SK-N-SH (cell line): ENCODE results near the gene UTY. TPM values are rescaled to one million over a fixed set of nuclear protein-coding genes. Genes with fewer than 3 reads are reported as not detected.

Experiments
- CTCF ChIA-PET: fragments of 300-600, 350-600 bp; formaldehyde crosslinking; extraction: SDS; loops from one replicate; lab custom pipeline; 2021; lab: Yijun Ruan, JAX
- POLR2A ChIA-PET: fragments of 350-600 bp; sonication (Branson Sonifier 250); formaldehyde crosslinking; extraction: SDS; loops from one replicate; lab custom pipeline; 2020; ENCODE audit warnings: antibody characterized with exemption, inconsistent platforms; lab: Yijun Ruan, JAX
- DNase-seq: peaks from one replicate; pipeline ENCODE4 v3.0.0; 2012
- H2AFZ ChIP-seq: fragments of 200-600 bp; sonication (generic); 2 replicates; pipeline ENCODE4 v1.8.1; 2016; ENCODE audit warnings: antibody characterized with exemption, mild to moderate bottlenecking, low read depth
- H3F3A ChIP-seq: fragments of 200-600 bp; sonication (generic); replicated peaks from 2 replicates; pipeline ENCODE3; 2016; ENCODE audit warnings: antibody characterized with exemption, mild to moderate bottlenecking; ENCODE audit not compliant: insufficient read depth
- H3K27ac ChIP-seq, 2 experiments: fragments of 200-500 bp in 1 of 2; fragments of 200-600 bp in 1 of 2; sonication (Bioruptor generic) in 1 of 2; sonication (generic), shearing (Covaris generic) in 1 of 2; 2 replicates each; pipeline versions ENCODE4 v1.5.1 to v1.6.1; 2014 to 2016; ENCODE audit warnings: low read depth in 2 of 2, inconsistent platforms in 1 of 2, low read length in 1 of 2, mild to moderate bottlenecking in 1 of 2, mixed read lengths in 1 of 2
- H3K27me3 ChIP-seq: fragments of 200-600 bp; sonication (generic), shearing (Covaris generic); 2 replicates; pipeline ENCODE4 v1.6.1; 2016; ENCODE audit warnings: mixed run types; ENCODE audit not compliant: insufficient read depth
- H3K36me3 ChIP-seq, 2 experiments: fragments of 200-500 bp in 1 of 2; fragments of 200-600 bp in 1 of 2; sonication (Bioruptor generic) in 1 of 2; sonication (generic) in 1 of 2; replicated peaks in 1 of 2; 2 replicates each; pipeline versions ENCODE3 to v1.5.1; 2014 to 2016; ENCODE audit warnings: low read length in 1 of 2, mild to moderate bottlenecking in 1 of 2; ENCODE audit not compliant: insufficient read depth in 2 of 2, control insufficient read depth in 1 of 2
- H3K4me1 ChIP-seq, 2 experiments: fragments of 200-500 bp in 1 of 2; fragments of 200-600 bp in 1 of 2; sonication (Bioruptor generic) in 1 of 2; sonication (generic), shearing (Covaris generic) in 1 of 2; 2 replicates each; pipeline versions ENCODE4 v1.5.1 to v1.6.1; 2014 to 2016; ENCODE audit warnings: low read depth in 1 of 2, low read length in 1 of 2, mixed run types in 1 of 2; ENCODE audit not compliant: insufficient read depth in 2 of 2, control insufficient read depth in 1 of 2
- H3K4me2 ChIP-seq: fragments of 200-600 bp; sonication (generic), shearing (Covaris generic); 2 replicates; pipeline ENCODE4 v1.6.1; 2017; ENCODE audit warnings: mixed run types
- H3K4me3 ChIP-seq, 2 experiments: fragments of 200-500 bp in 1 of 2; fragments of 200-600 bp in 1 of 2; sonication (Bioruptor generic) in 1 of 2; sonication (generic), shearing (Covaris generic) in 1 of 2; 2 replicates each; pipeline versions ENCODE4 v1.5.1 to v1.8.1; 2014 to 2016; ENCODE audit warnings: low read depth in 2 of 2, inconsistent platforms in 1 of 2, low read length in 1 of 2, mild to moderate bottlenecking in 1 of 2, mixed read lengths in 1 of 2, moderate library complexity in 1 of 2
- H3K79me2 ChIP-seq: fragments of 200-600 bp; sonication (generic); 2 replicates; pipeline ENCODE4 v1.8.1; 2017; ENCODE audit warnings: mild to moderate bottlenecking; ENCODE audit not compliant: insufficient read depth
- H3K9ac ChIP-seq: fragments of 200-600 bp; sonication (generic); 2 replicates; pipeline ENCODE4 v1.6.1; 2017; ENCODE audit warnings: mixed run types
- H3K9me2 ChIP-seq: fragments of 200-600 bp; sonication (generic); 2 replicates; pipeline ENCODE4 v1.6.1; 2017; ENCODE audit warnings: mixed run types
- H3K9me3 ChIP-seq: fragments of 200-600 bp; sonication (generic); 2 replicates; pipeline ENCODE4 v1.6.1; 2017; ENCODE audit warnings: mixed run types, mild to moderate bottlenecking, moderate library complexity
- H4K20me1 ChIP-seq: fragments of 200-600 bp; sonication (generic); 2 replicates; pipeline ENCODE4 v1.6.1; 2017; ENCODE audit warnings: mild to moderate bottlenecking, mixed run types; ENCODE audit not compliant: insufficient read depth
- CTCF ChIP-seq: fragments of 200-600 bp; sonication (generic); IDR thresholded peaks from 2 replicates; pipeline ENCODE4 v1.6.1; 2017; ENCODE audit warnings: antibody characterized with exemption, mild to moderate bottlenecking, moderate library complexity
- ELF1 ChIP-seq: IDR thresholded peaks from 2 replicates; pipeline ENCODE4 v1.4.0; 2012
- FOXM1 ChIP-seq: IDR thresholded peaks from 2 replicates; pipeline ENCODE4 v1.4.0; 2012; ENCODE audit warnings: low read depth, mild to moderate bottlenecking
- GABPA ChIP-seq: IDR thresholded peaks from 2 replicates; pipeline ENCODE4 v1.4.0; 2012; ENCODE audit warnings: low read depth, mild to moderate bottlenecking
- GATA2 ChIP-seq: sonication (generic); formaldehyde crosslinking; IDR thresholded peaks from 2 replicates; pipeline ENCODE4 v1.5.0; 2020; ENCODE audit warnings: mild to moderate bottlenecking, missing genetic modification reagents
- IRF3 ChIP-seq: fragments of 150-350 bp; IDR thresholded peaks from 2 replicates; pipeline ENCODE4 v1.6.1; 2016; ENCODE audit warnings: mild to moderate bottlenecking, low read depth, low read length
- JUND ChIP-seq: IDR thresholded peaks from 2 replicates; pipeline ENCODE4 v1.4.0; 2012
- MEF2A ChIP-seq: IDR thresholded peaks from 2 replicates; pipeline ENCODE4 v1.4.0; 2012; ENCODE audit warnings: low read depth, borderline replicate concordance
- NFIC ChIP-seq: IDR thresholded peaks from 2 replicates; pipeline ENCODE4 v1.4.0; 2012; ENCODE audit warnings: borderline replicate concordance
- RAD21 ChIP-seq: IDR thresholded peaks from 2 replicates; pipeline ENCODE4 v1.6.1; 2012; ENCODE audit warnings: mild to moderate bottlenecking, low read length
- REST ChIP-seq: IDR thresholded peaks from 2 replicates; pipeline ENCODE4 v1.6.1; 2012; ENCODE audit warnings: mild to moderate bottlenecking, low read depth, low read length, moderate library complexity
- RFX5 ChIP-seq: IDR thresholded peaks from 2 replicates; pipeline ENCODE4 v1.6.1; 2012; ENCODE audit warnings: mild to moderate bottlenecking, improper control_type of control experiment, low read length
- SIN3A ChIP-seq: IDR thresholded peaks from 2 replicates; pipeline ENCODE4 v1.6.1; 2012; ENCODE audit warnings: low read depth, mild to moderate bottlenecking, low read length, moderate library complexity, borderline replicate concordance
- ZBTB33 ChIP-seq: IDR thresholded peaks from 2 replicates; pipeline ENCODE4 v1.4.0; 2012; ENCODE audit warnings: low read depth, borderline replicate concordance
- WGBS: methylation state at CpG from one replicate; pipeline ENCODE4 v1.1.6; 2017; ENCODE audit warnings: low lambda C conversion rate; 5-methylcytosine and 5-hydroxymethylcytosine counted together
- polyA plus RNA-seq, 3 experiments: library from polyadenylated mRNA; depleted of rRNA; stranded (reverse); fragments of >200 nt; gene quantifications; 2 replicates each; pipeline ENCODE4 v1.2.3, GENCODE V29; 2012
- TF ChIP-seq, protein P1 (sequence below): IDR thresholded peaks from 2 replicates; pipeline ENCODE4 v1.4.0; 2012; ENCODE audit warnings: low read depth, borderline replicate concordance

UTY gene
- polyA plus RNA-seq, 1 of the 3 experiments (the other 2 are of a cell fraction) = not detected

DNA sequence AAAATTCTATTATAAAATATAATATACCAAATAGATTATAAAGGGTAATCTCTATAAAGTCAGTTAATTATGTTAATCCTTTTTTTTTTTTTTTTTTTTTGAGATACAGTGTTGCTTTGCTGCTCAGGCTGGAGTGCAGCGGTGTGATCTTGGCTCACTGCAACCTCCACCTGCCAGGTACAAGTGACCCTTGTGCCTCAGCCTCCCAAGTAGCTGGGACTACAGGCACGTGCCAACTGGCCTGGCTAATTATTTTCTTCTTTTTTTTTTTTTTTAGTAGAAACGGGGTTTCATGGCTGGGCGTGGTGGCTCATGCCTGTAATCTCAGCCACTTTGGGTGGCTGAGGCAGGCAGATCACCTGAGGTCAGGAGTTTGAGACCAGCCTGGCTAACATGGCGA lies 141.9 kb downstream of the UTY start:
- no peak overlapping the region for H2AFZ ChIP-seq
- POLR2A ChIA-PET = no interaction called here

More for the DNA sequence above, 141.9 kb downstream of the UTY start:
- no peaks in the 10 kb centered on the region for H3F3A ChIP-seq
- H3K9me2 ChIP-seq = no peaks in the 10 kb centered on the region
- no peaks in the 10 kb centered on the region for H3K27me3 ChIP-seq
- no peaks in the 10 kb centered on the region for H3K9me3 ChIP-seq
- CTCF ChIA-PET = no interaction called here
- no peak overlapping the region for H3K4me3 ChIP-seq
- WGBS = no CpG with 5 or more reads among the region's 5 CpGs
- H3K4me1 ChIP-seq = no peaks in the 10 kb centered on the region
- H3K79me2 ChIP-seq = no peaks in the 10 kb centered on the region
- no peak overlapping the region for H3K4me2 ChIP-seq
- H3K36me3 ChIP-seq = no peaks in the 10 kb centered on the region
- no peaks in the 10 kb centered on the region for H4K20me1 ChIP-seq
- TF ChIP-seq NFIC = no peak
- TF ChIP-seq FOXM1 = no peak
- no peak for TF ChIP-seq GATA2 (CRISPR knock-in tag)
- TF ChIP-seq GABPA = no peak
- TF ChIP-seq ELF1 = no peak
- TF ChIP-seq, protein P1, sequence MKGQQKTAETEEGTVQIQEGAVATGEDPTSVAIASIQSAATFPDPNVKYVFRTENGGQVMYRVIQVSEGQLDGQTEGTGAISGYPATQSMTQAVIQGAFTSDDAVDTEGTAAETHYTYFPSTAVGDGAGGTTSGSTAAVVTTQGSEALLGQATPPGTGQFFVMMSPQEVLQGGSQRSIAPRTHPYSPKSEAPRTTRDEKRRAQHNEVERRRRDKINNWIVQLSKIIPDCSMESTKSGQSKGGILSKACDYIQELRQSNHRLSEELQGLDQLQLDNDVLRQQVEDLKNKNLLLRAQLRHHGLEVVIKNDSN = no peak
- no peak for TF ChIP-seq MEF2A
- TF ChIP-seq JUND = no peak
- no peak for TF ChIP-seq RAD21
- TF ChIP-seq RFX5 = no peak
- no peak for TF ChIP-seq SIN3A
- TF ChIP-seq ZBTB33 = no peak
- no peak for TF ChIP-seq CTCF
- no peak for TF ChIP-seq REST
- TF ChIP-seq IRF3 = no peak
- no peak overlapping the region for H3K9ac ChIP-seq
- DNase-seq = no peak
- H3K27ac ChIP-seq = no peak overlapping the region
